ENCODE data around the gene ENO4.

ENO4 gene

DNA sequence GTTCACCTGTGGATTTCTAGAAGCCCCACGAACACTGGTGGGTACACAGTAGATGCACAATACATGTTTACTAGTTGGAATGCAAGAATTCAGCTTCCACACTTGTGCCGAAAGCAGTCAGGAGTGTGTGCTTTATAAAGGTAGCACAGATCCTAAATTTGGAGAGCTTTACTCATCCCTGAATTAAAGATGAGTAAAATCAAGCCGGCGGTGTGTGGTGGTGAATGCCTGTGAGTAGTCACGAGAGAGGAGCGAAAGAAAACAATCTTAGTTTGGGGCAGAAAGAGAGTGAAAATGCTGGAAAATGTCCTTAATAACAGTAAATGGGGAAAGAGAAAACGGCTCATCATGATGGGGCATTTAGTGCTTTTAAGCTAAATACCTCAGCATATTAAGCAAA, 13.6 kb upstream of the ENO4 start:
- in situ Hi-C loops (cut with HindIII; ENCODE audit: low sequenced_read_pairs): no loop called here
- DNase-seq (ENCODE audit: low read depth, low spot score): no peak
- H3K4me3 ChIP-seq (ENCODE audit: low read depth, low read length): no peak overlapping the region
- TF ChIP-seq, protein P1, sequence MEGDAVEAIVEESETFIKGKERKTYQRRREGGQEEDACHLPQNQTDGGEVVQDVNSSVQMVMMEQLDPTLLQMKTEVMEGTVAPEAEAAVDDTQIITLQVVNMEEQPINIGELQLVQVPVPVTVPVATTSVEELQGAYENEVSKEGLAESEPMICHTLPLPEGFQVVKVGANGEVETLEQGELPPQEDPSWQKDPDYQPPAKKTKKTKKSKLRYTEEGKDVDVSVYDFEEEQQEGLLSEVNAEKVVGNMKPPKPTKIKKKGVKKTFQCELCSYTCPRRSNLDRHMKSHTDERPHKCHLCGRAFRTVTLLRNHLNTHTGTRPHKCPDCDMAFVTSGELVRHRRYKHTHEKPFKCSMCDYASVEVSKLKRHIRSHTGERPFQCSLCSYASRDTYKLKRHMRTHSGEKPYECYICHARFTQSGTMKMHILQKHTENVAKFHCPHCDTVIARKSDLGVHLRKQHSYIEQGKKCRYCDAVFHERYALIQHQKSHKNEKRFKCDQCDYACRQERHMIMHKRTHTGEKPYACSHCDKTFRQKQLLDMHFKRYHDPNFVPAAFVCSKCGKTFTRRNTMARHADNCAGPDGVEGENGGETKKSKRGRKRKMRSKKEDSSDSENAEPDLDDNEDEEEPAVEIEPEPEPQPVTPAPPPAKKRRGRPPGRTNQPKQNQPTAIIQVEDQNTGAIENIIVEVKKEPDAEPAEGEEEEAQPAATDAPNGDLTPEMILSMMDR (IDR thresholded peaks at IDR 0.05; ENCODE audit: low read depth, low read length): no peak

DNA sequence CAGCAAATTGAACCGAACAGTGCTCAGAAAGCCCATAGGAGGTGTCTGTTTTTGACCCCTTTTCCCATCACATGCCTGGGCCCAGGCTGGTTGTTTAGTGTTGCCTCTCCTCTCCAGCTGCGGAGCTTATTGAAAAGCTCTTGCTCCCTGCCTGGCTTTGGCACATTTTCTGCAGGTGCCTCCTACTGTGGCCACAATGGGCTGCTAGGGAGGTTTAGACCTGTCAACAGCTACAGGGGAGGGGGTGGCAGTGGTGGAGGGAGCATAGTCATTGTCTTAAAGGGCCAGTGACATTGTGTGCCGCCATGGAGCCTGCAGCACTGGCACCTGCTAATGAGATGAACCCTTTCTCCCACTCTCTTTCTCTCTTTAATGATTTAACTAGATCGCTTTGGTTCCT, 13.2 kb upstream of the ENO4 start:
- in situ Hi-C loops (cut with HindIII; ENCODE audit: low sequenced_read_pairs): no loop called here
- H3K4me3 ChIP-seq (ENCODE audit: low read depth, low read length): no peak overlapping the region
- no peak for DNase-seq (ENCODE audit: low read depth, low spot score)
- TF ChIP-seq, protein P1 (IDR thresholded peaks at IDR 0.05; ENCODE audit: low read depth, low read length): no peak

DNA sequence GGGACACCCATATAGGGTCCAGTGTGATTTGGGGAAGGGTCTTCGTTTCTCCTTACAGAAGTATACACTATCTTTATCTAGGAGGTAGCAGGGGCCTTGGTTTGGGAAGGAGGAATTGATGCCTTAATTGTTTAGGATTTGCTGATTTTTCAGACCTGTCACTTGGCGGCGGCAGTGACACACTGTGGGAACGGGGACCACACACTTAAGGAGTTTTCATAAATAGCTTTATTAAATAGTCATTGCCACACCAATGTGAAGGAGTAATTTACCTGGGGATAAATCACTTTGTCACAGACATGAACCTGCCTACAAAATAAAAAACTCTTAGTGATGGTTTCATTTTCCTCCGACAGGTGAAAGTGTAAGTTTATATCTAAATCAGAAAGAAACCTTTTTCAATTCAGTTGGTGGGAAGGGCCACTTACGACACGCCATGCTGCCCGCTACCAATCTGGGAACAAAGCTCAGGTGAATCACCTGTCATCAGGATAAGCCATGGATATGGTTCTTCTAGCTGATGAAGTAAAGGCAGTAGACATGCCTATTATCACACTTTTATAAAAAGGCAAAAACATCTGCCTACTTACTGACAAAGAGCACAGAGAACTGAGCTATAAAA, 12.3 kb upstream of the ENO4 start:
- in situ Hi-C loops (cut with HindIII; ENCODE audit: low sequenced_read_pairs): no loop called here
- no peak overlapping the region for H3K4me3 ChIP-seq (ENCODE audit: low read depth, low read length)
- no peak for DNase-seq (ENCODE audit: low read depth, low spot score)

DNA sequence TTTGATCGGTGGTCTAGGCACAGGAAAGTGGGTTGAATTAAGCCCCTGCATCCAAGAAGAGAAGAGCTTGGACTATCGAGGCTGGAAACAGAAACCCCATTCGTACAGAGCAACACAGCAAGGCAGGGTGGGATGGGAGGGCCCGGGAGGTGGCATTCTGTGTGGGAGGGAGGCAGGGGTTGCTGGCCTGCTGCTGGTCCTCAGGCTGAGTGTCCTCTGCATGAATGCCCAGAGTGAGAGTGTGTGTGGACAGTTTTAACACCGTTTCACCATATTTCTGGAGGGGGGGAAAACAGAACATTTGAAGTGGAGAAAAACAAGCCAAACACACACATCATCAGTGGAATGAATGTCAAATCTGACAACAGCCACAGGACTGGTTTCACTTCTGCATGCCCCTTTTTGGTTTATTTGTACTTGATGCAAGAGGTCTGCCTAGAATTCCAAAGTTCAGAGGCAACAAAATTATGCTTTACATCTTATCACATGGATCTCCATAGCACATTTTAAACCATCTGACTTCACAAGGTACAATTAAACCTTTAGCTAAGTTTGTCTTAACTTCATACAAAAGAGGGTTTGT, 11.1 kb upstream of the ENO4 start:
- TF ChIP-seq, protein P1 (IDR thresholded peaks at IDR 0.05; ENCODE audit: low read depth, low read length): no peak
- in situ Hi-C loops (cut with HindIII; ENCODE audit: low sequenced_read_pairs): no loop called here

More for the DNA sequence above, 12.3 kb upstream of the ENO4 start:
- TF ChIP-seq, protein P1 (IDR thresholded peaks at IDR 0.05; ENCODE audit: low read depth, low read length): peak; percentile 26

DNA sequence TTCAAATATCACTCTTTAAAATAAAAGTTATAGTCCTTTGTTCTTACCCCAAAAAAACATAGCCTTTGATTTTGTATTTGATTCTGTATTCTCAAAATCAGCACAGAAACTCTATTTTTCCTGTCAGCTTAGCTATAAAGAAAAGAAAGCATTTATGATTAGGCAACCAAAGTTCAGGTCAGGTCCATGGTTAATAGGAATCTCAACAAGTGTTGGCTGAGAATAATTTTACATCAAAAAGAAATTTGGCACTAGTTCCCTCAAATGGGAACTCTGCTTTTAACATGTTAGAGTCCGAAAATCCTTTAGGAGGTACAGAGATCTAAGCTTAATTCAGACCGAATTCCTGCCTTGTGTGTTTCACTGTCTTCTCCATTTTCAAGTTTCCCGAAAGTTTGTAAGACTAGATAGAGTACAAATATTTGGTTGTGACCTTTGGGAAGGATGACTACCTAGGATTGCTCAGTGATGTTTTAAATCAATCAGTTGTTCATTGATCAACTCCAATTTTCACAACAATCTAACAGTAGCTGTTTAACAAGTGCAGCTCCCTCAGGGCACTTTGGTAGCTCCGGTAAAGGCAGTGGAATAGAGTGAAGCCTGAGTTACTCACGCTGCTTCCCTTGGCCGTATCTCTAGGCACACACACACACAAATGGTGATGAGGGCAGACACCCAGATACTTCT, 8.8 kb upstream of the ENO4 start:
- no peak for DNase-seq (ENCODE audit: low read depth, low spot score)
- H3K4me3 ChIP-seq (ENCODE audit: low read depth, low read length): no peak overlapping the region
- TF ChIP-seq, protein P1 (IDR thresholded peaks at IDR 0.05; ENCODE audit: low read depth, low read length): no peak
- in situ Hi-C loops (cut with HindIII; ENCODE audit: low sequenced_read_pairs): no loop called here

More for the DNA sequence above, 11.1 kb upstream of the ENO4 start:
- DNase-seq (ENCODE audit: low read depth, low spot score): no peak
- H3K4me3 ChIP-seq (ENCODE audit: low read depth, low read length): no peak overlapping the region

DNA sequence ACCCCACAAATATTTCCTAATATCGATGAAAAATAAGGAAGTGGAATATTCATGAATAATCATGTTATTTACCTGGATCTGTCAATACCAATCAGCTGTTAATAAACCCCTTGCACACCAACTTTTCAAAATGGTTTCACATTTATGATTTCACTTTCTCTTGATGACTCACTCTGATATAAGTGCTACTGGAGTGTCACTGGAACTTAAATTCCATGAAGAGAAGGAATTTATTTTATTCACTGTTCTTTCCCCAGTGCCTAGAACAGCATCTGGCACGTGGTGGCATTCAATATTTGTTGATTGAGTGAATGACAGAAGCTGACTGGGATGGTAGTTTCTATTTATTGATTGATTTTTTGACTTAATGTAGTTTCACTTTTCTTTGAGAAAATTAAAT, 3.5 kb upstream of the ENO4 start:
- in situ Hi-C loops (cut with HindIII; ENCODE audit: low sequenced_read_pairs): no loop called here
- TF ChIP-seq, protein P1 (IDR thresholded peaks at IDR 0.05; ENCODE audit: low read depth, low read length): no peak
- no peak for DNase-seq (ENCODE audit: low read depth, low spot score)
- H3K4me3 ChIP-seq (ENCODE audit: low read depth, low read length): no peak overlapping the region

Measured in astrocyte of the spinal cord (primary cell).